GM10266 (cell line): ENCODE measurements around the gene PDP2.
A peak's percentile ranks its signal among the peaks of the same experiment; 100 is the strongest.
"Not testable (repeated sequence)": the region's sequence is repeated elsewhere in the genome, so short reads cannot be mapped to it uniquely, and the experiment has no call there.

ENCODE experiments used
- DNase-seq: peaks from one replicate; pipeline ENCODE4 v3.0.0; 2012; ENCODE audit errors: extremely low spot score
- TF ChIP-seq, protein P1 (sequence below): IDR thresholded peaks from 2 replicates; pipeline ENCODE4 v1.5.1; 2012; ENCODE audit warnings: mild to moderate bottlenecking, low read depth; ENCODE audit not compliant: control insufficient read depth, insufficient read depth; ENCODE audit errors: missing control alignments

The PDP2 gene

DNA sequence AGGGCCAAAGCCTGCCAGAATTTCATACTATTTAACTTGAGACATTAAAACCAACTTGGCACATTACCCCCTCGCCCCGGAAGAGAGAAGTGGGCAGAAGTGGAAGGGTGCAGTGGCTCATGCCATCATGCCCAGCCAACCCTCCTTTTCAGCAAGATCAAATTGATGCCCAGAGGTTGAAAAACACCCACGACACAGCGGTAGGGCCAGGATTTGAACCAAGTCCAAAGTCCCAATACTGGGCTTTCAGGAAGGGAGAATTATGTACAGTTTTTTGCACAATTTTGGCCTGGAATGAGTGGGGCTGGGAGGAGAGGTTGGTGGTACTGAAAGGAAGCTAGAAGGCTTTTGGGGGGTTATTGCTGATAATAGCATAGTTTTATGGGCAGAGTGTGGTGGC is 11.0 kb downstream of the PDP2 start:
- TF ChIP-seq, protein P1, sequence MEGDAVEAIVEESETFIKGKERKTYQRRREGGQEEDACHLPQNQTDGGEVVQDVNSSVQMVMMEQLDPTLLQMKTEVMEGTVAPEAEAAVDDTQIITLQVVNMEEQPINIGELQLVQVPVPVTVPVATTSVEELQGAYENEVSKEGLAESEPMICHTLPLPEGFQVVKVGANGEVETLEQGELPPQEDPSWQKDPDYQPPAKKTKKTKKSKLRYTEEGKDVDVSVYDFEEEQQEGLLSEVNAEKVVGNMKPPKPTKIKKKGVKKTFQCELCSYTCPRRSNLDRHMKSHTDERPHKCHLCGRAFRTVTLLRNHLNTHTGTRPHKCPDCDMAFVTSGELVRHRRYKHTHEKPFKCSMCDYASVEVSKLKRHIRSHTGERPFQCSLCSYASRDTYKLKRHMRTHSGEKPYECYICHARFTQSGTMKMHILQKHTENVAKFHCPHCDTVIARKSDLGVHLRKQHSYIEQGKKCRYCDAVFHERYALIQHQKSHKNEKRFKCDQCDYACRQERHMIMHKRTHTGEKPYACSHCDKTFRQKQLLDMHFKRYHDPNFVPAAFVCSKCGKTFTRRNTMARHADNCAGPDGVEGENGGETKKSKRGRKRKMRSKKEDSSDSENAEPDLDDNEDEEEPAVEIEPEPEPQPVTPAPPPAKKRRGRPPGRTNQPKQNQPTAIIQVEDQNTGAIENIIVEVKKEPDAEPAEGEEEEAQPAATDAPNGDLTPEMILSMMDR, result no peak

DNA sequence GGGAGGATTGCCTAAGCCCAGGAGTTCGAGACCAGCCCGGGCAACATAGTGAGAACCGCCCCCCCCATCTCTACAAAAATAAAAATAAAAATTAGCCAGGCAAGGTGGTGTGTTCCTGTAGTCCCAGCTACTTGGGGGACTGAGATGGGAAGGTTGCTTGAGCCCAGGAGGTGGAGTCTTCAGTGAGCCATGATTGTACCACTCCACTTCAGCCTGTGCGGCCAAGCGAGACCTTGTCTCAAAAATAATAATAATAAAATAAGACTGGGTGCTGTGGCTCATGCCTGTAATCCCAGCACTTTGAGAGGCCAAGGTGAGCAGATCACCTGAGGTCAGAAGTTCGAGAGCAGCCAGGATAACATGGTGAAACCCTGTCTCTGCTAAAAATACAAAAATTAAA is 11.5 kb downstream of the PDP2 start:
- TF ChIP-seq, protein P1, result no peak
- DNase-seq, result no peak

More for the DNA sequence above, 11.0 kb downstream of the PDP2 start:
- no peak for DNase-seq

DNA sequence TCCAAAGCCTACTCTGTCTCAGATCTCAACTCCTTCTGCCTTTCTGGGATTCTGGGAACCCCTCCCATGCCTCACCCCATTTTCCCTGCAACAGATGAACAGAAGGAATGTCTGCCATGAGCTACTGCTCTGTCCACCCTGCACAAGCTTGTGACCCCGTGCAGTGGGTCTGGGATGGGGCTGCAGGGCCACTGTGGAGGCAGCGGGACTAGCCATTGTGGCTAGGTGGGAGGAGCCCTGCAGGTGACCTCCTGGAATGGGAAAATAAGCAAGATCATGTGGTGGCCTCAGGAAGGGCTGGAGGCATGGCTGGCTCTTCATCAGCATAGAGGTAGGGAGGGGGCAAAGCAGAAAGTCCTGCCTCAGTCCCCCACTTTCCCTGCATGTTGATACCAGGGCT is 13.7 kb downstream of the PDP2 start:
- DNase-seq, result no peak
- TF ChIP-seq, protein P1, result no peak

DNA sequence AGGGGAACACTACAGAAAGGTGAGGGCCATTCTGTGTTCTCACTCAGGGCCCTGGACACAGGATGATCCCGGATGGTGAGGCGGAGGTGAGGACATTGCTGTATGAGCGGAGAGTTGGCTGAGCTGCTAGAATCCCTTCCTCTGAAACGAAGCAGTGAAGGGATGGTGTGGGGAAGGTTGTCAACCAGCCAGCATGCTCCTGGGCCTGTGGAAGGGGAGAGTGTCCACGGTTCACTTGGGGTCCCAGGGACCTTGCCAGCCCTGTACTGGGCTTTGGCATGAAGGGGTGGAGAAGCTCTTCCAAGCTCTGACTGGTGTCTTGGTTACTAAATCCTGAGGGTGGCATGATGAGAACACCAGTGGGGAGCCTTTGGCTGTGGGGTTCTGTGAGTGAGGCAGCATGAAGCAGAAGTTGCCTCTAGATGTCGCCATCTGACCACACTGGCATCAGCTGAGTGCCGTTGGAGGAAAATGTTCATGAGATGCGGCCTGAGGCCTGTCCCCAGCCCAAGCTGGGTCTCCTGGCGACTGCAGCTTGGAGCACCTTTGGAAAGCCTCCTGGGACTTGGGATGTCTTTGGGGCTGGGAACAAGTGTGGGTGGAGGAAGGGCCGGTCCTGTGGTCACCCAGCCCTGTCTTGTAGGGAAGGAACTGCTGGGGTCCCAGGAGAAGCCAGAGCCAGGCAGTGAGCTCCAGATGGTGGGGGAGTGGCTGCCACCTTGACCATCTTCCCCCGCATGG is 14.8 kb downstream of the PDP2 start:
- DNase-seq, result peak; percentile 71
- TF ChIP-seq, protein P1, result peak; percentile 90

DNA sequence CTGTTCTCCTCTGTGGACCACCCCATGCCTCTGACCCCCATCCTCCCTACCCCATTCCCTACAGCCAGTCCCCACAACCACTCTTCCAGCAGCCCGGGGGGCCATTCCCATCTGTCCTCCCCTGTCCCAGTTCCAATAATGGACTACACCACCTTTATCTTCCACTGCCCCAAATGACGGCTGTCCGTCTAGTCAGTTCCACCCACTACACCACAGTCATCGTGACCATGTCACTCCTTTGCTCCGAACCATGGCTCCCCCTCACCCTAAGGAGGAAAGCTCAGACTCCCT is 15.3 kb downstream of the PDP2 start:
- TF ChIP-seq, protein P1, result no peak
- no peak for DNase-seq

DNA sequence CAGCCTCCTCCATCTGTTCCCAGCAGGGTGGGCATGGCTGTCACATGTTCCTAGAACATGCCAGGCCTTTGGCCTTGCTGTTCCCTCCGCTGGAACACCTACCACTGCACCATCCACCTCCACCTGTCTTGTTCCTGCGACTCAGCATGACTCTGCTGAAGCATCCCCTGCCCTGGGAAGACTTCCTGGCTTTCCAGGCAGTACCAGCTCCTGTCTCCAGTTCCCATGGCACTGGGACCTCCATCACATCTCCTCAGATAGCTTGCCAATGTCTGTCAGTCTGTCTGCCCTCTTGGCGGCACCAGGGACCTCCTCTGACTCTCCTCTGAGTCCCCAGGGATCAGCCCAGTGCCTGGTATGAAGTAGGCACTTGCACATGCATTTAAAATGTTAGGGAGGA is 15.7 kb downstream of the PDP2 start:
- TF ChIP-seq, protein P1, result no peak

DNA sequence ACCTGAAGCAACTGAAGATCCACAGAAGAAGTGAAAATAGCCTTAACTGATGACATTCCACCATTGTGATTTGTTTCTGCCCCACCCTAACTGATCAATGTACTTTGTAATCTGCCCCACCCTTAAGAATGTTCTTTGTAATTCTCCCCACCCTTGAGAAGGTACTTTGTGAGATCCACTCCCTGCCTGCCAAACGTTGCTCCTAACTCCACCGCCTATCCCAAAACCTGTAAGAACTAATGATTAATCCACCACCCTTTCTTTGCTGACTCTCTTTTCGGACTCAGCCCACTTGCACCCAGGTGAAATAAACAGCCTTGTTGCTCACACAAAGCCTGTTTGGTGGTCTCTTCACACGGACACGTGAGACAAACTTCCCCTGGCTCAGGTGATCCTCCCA is 16.4 kb downstream of the PDP2 start:
- not testable (repeated sequence) for DNase-seq

More for the DNA sequence above, 15.7 kb downstream of the PDP2 start:
- no peak for DNase-seq

DNA sequence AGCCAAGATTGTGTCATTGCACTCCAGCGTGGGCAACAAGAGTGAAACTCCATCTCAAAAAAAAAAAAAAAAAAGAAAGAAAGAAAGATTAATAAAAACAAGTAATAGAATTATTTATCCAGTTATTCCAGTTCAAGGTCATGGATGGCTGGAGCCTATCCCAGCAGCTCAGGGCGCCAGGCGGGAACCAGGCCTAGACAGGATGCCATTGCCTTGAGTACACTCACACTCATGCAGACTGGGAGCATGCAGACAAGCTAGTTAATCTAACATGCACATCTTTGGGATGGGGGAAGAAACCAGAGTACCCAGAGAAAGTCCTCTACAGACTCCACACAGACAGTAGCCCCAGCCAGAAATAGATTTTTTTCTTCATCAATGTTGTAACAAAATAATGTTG is 17.9 kb downstream of the PDP2 start:
- TF ChIP-seq, protein P1, result no peak
- no peak for DNase-seq
